ENCODE measurements around the gene RIMS1.

DNA sequence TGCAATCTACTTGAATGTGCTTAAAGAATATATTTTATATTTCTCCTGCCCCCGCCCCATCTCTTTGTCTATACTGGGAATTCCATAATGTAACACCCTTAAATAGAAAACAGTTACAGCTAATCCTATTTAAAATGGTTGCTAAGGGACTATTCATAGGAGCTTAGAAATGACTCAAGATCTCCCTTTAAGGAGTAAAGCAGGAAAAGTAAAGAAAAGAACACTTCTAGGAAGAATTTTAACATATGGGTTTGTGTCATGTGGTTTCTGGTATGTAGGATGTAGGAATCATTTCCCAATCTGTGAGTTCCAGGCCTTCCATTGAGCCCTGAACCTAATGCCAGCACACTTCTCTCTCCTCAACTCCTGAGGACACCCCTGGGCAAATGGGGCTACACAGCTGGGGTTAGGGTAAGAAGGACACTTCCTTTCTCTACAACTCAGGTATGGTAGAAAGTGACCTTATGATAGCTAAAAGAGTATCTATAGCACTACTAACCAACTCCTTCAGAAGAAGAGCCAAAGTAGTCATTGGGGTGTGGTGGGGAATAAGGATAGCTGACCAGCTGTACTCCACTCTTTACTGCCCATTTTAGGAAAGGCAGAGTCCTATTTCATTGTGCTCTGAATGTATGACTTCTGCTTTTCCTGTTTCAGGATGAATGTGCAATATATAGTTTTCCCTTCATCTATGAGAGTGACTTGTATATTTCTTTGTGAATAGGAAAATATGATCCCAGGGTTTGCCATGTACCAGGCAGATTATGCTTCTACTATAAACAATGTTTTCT, 27.3 kb downstream of the RIMS1 start:
- TF ChIP-seq, protein P1, sequence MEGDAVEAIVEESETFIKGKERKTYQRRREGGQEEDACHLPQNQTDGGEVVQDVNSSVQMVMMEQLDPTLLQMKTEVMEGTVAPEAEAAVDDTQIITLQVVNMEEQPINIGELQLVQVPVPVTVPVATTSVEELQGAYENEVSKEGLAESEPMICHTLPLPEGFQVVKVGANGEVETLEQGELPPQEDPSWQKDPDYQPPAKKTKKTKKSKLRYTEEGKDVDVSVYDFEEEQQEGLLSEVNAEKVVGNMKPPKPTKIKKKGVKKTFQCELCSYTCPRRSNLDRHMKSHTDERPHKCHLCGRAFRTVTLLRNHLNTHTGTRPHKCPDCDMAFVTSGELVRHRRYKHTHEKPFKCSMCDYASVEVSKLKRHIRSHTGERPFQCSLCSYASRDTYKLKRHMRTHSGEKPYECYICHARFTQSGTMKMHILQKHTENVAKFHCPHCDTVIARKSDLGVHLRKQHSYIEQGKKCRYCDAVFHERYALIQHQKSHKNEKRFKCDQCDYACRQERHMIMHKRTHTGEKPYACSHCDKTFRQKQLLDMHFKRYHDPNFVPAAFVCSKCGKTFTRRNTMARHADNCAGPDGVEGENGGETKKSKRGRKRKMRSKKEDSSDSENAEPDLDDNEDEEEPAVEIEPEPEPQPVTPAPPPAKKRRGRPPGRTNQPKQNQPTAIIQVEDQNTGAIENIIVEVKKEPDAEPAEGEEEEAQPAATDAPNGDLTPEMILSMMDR (IDR thresholded peaks at IDR 0.05; ENCODE audit: insufficient read depth, low read length) = no peak
- TF ChIP-seq POLR2AphosphoS5 (IDR thresholded peaks at IDR 0.05; ENCODE audit: low read depth) = no peak
- TF ChIP-seq, protein P2, sequence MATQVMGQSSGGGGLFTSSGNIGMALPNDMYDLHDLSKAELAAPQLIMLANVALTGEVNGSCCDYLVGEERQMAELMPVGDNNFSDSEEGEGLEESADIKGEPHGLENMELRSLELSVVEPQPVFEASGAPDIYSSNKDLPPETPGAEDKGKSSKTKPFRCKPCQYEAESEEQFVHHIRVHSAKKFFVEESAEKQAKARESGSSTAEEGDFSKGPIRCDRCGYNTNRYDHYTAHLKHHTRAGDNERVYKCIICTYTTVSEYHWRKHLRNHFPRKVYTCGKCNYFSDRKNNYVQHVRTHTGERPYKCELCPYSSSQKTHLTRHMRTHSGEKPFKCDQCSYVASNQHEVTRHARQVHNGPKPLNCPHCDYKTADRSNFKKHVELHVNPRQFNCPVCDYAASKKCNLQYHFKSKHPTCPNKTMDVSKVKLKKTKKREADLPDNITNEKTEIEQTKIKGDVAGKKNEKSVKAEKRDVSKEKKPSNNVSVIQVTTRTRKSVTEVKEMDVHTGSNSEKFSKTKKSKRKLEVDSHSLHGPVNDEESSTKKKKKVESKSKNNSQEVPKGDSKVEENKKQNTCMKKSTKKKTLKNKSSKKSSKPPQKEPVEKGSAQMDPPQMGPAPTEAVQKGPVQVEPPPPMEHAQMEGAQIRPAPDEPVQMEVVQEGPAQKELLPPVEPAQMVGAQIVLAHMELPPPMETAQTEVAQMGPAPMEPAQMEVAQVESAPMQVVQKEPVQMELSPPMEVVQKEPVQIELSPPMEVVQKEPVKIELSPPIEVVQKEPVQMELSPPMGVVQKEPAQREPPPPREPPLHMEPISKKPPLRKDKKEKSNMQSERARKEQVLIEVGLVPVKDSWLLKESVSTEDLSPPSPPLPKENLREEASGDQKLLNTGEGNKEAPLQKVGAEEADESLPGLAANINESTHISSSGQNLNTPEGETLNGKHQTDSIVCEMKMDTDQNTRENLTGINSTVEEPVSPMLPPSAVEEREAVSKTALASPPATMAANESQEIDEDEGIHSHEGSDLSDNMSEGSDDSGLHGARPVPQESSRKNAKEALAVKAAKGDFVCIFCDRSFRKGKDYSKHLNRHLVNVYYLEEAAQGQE (IDR thresholded peaks at IDR 0.05; ENCODE audit: insufficient replicate concordance, low read depth) = no peak
- TF ChIP-seq GABPA (IDR thresholded peaks at IDR 0.05; ENCODE audit: low read depth) = no peak
